LNCAP (cell line): Measurements from ENCODE around the gene DLX1.
A peak's percentile ranks its signal among the peaks of the same experiment; 100 is the strongest.

Experiments used
- CTCF ChIP-seq: fragments of 450-650 bp; IDR thresholded peaks from 2 replicates; pipeline ENCODE4 v1.5.1; 2017; ENCODE audit warnings: mild to moderate bottlenecking

Gene DLX1

GRCh38 chr2:172100935-172101820, 15.9 kb downstream of the DLX1 start:
- TF ChIP-seq CTCF: no peak

- TF ChIP-seq CTCF: no peak
Observed at GRCh38 chr2:172101821-172102390, 16.6 kb downstream of the DLX1 start.

GRCh38 chr2:172102391-172103359, 17.4 kb downstream of the DLX1 start, which contains the start of gene DLX2:
Gene DLX2, minus strand, starts transcription at chr2:172102900. Its CDS starts 362 bp downstream, at chr2:172102538.
- TF ChIP-seq CTCF: no peak

GRCh38 chr2:172103471-172104272, 18.4 kb downstream of the DLX1 start:
- TF ChIP-seq CTCF: peak; percentile 83

- no peak for TF ChIP-seq CTCF
Observed at GRCh38 chr2:172105471-172106107, 20.3 kb downstream of the DLX1 start.

GRCh38 chr2:172106108-172106961, 21.0 kb downstream of the DLX1 start:
- no peak for TF ChIP-seq CTCF
